NCI-H1417 (cell line): Measurements from ENCODE around the gene OSTC.

Experiments
- DNase-seq, 3 experiments: peaks; one replicate each; lab custom pipeline; 2025; lab: John Stamatoyannopoulos, UW

OSTC gene

GRCh38 chr4:108650212-108651013 is at the start of gene OSTC:
OSTC (plus strand) TSS chr4:108650599; CDS start chr4:108650656, 57 bp downstream.
- peak; percentile 92 to 99 (median 94) for DNase-seq

- no peak for DNase-seq
Measured at GRCh38 chr4:108601106-108601505, 49.3 kb upstream of the OSTC start.

DNA sequence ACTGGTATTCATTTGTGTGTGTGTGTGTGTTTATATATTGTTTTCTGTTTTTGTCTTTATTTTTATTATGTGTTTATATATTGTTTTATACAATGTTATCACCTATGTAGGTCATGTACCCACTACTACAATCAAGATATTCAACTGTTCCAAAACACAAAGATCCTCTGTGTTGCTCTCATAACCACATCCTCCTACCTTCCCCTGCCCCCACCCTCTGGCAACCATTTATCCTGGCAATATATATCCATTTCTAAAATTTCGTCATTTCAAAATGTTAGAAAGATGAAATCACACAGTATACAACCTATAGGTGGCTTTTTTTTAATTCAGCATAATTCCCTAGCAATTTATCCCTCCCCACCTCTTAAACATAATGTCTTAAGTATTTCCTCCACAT is 48.9 kb upstream of the OSTC start:
- no peak for DNase-seq

DNA sequence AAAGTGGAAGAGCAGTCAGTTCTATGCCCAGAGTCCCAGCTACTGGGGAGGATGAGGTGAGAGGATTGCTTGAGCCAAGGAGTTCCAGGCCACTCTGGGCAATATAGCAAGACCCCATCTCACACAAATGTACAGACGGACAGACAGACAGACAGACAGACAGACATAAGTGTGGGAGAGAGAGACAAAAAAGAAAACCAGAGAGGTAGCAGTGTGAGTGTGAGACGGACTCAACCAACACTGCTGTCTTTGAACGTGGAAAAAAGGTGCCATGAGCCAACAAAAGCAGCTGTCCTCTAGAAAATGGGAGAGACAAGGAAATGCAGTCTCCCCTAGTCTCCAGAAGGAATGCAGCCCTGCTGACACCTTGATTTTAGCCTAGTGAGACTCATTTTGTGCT is 48.2 kb upstream of the OSTC start:
- no peak for DNase-seq

GRCh38 chr4:108607079-108607815 is 43.2 kb upstream of the OSTC start:
- no peak for DNase-seq

DNA sequence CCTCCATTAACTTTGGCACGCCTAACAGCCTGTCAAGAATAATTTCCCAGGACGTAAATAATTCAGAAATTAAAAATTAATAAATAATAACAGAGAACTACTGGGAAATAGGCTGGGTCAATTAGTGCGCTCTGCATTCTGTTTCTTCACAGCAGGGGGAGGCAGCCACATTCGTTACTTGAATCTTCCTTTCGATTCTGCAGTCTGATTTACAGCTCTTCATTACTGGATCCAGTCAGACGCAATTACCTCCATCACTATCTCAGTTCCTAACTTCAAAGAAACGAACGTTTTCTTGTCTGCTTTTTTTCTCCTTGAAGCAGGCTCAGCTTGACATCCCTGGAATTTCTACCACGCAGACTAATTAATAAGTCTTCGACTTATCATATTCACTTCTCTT is 39.0 kb upstream of the OSTC start:
- peak in 2 of 3 experiments; percentile 8 to 53 for DNase-seq

- DNase-seq, result no peak
Measured at GRCh38 chr4:108612365-108612764, 38.0 kb upstream of the OSTC start.

GRCh38 chr4:108619372-108620100 is 30.9 kb upstream of the OSTC start:
- no peak for DNase-seq

GRCh38 chr4:108620101-108620932 is 30.1 kb upstream of the OSTC start, which contains the start of gene RPL34:
RPL34 (plus strand) TSS chr4:108620576; CDS start chr4:108621960, 1,384 bp downstream.
- peak; percentile 92 to 99 (median 94) for DNase-seq

DNA sequence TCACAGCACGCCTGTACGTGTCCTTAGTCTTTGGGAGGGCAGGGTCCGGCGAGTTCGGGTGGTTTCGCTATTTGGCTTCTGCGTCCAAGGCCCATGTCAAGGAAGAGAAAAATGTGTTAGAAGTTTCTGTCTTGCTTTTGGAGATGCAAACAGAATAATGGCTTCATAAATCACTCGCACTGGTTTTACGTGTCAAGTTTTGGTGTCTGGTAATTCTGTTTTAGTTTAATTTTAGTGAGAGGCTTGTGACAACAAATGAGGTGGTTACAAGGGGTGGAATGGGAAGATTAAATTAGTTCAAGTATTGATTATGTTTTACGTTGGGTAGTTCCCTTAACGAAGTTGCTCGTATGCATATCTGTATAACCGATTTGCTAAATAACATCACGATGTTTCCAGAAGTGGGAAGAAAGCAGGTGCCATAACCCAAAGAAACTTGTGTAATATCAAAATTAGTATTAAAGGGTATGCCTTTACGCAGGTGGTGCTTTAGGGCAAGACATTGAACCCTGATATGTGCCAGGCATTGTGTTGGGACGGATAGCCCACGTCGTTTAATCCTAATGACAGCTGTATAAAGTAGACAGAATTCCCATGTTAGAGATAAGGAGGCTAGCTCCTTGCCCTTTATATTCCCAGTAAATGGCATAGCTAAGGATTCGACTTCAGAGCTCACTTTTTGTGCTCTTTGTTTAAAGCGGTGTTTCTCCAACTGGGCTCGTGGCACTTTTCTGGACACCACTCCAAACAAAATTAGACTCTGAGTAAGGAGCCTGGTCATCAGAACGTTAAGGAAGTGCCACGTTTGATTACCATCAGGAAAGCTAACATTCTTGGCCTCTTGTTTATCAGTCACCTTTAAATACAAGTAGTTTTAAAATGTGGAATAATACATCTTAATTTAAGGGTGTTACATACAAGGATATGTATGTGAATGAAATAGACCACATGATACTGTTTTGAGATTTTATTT is 29.2 kb upstream of the OSTC start:
- no peak for DNase-seq

- DNase-seq, result peak in 1 of 3 experiments; percentile 2
Measured at GRCh38 chr4:108622022-108622421, 28.4 kb upstream of the OSTC start.

- no peak for DNase-seq
Measured at GRCh38 chr4:108622828-108623227, 27.6 kb upstream of the OSTC start.

GRCh38 chr4:108624263-108625056 is 25.9 kb upstream of the OSTC start:
- DNase-seq, result no peak

DNA sequence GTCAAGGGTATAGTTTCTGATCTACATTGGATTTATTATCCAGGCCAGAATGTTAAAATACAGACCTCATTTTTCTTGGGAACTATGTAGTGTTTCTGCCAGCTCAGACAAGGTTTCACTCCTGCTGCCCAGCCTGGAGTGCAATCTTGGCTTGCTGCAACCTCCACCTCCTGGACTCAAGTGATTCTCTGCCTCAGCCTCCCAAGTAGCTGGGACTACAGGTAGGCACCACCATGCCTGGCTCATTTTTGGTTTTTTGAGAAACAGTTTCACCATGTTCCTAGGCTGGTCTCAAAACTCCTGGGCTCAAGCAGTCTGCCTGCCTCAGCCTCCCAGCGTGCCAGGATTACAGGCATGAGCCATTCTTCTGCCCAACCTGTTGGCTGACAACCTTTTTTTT is 24.3 kb upstream of the OSTC start:
- no peak for DNase-seq

DNA sequence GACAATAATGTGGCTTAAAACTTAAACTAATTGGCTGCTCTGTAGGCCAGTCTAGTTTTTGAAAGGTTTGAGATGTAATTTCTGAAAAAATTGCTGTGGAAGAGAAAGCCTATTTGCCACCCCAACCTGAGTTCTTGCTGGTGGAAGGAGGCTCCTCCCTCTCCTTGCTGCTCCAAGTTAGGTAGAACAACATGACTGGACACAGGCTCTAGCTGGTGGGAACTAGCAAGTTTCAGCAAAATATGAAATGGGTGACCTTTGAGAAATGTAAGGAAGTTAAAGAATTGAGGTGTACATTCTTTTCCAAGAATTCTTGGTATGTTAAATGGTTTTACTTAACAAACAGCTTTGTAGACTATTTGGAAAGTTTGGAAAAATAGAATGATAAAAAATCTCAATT is 22.0 kb upstream of the OSTC start:
- no peak for DNase-seq

DNA sequence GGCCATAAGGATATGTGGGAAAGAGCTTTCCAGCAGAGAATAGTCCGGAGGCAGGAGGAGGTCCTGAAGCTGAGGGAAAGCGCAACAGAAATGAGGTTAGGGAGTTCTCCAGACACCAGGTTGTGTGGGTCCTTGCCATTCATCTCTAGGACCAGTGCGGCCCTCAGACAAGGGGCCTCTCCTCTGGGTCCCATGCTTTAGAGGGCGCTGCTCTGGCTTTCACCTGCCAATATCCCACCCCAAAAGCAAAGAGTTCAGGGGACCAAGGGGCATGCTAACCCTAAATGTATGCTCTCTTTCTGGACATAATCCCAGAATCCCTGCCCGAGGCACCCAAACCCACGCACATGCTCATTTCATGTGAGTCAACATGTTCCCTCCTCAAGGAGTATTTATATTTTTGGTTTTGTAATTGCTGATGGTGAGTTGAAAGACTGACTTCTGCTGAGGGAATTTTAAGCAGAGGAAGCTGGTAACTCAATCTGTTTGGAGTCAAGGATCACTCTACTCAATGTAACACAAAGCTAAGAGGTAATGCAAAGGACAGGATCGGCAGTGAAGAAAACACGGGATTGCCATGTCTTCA is 15.2 kb upstream of the OSTC start:
- no peak for DNase-seq

DNA sequence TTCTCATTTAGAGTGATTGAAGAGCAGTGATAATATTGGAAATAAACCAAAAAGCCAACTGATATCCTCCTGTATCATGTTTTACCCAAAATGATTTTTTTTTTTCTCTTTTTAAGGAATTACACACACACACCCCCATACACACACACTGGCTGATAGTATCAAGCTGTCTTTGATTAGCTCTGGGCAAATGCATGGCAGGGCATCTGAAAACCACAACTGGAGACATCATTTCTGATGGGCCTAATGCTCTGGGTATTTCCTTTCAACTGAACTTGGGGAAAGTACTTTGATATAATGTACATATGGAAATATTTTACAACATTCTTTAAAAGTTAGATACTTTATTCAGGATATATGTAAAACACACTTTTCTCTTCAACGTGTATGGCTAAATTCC is 14.2 kb upstream of the OSTC start:
- no peak for DNase-seq

DNA sequence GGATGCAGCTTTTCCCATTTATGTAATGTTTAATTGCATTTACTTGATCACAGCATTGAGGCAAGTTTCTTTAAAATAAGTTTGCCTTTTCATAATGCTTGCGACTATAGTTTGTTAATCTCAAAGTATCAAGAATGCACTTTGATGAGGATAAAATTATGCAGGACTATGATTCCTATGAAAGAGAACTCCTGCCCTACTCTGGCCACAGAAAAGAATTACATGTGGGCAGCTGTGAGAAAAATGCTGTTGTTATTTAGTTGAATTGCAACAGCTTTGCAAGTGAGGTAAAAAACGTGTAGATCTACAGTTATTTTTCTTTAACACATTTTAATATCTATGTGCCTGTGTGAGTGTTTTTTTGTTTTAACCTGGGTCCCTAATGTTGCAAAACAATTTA is 12.5 kb upstream of the OSTC start:
- no peak for DNase-seq

- DNase-seq, result no peak
Measured at GRCh38 chr4:108644237-108644636, 6.2 kb upstream of the OSTC start.
